ENCODE data around the gene IQSEC1.

IQSEC1 gene

DNA sequence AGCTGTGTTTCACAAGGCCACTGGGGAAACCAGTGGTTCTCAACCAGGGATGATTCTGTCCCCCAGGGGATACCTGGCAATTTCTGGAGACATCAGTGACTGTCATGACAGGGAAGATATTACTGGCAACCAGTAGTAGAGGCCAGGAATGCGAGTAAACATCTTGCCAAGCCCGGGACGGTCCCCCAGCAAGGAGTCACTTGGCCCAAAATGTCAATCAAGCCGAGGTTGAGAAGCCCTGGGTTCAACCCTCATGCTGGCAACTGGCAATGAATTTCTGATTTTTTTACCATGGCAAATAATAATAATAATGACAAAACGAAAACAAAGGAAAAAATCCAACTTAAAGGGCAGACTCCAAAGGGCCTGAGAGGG lies 166.3 kb downstream of the IQSEC1 start:
- Mint-ChIP-seq H3K36me3 (no peaks in the 10 kb centered on the region), H3K27ac (no peak overlapping the region), H3K27me3 (no peaks in the 10 kb centered on the region), H3K4me1 (ENCODE audit: low read depth) (no peaks in the 10 kb centered on the region), H3K4me3 (no peak overlapping the region), H3K9me3 (ENCODE audit: low read depth) (no peaks in the 10 kb centered on the region)

DNA sequence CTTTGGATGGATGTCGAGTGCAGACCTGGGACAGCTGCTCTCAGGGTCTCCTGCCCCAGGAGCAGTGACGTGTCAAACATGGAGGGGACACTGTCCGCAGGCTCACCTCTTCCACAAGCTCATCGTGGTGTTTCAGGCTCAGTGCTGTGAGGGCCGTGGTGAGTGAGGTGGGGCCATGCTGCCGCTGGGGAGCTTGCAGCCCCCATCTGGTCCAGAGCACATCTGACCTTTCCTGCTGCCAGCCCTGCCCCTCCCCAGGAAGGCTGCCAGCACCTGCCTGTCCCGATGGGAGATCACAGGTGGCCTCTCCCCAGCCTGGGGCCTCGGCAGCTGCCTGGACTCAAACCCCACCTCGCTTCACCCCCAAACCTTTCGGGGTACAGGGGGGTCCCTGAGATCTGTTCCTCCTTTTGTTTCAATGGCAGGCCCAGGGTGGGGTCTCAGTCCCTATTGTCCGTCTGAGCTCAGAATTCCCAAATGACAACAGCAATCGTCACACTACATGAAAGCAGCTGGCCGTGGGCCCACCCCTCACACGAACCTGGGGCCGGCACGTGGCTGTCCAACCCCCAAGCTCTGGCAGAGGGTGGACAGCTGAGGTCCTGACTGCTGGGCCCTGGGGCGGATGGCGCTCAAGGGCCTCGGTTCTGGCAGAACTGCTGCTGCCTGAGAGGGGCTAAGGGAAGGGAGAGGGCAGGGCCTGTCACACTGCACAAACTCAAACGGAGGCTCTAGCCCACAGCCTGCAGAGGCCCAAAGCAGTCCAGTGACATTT lies 166.9 kb downstream of the IQSEC1 start:
- H3K9me3 Mint-ChIP-seq (ENCODE audit: low read depth), result no peaks in the 10 kb centered on the region
- H3K36me3 Mint-ChIP-seq, result no peaks in the 10 kb centered on the region

DNA sequence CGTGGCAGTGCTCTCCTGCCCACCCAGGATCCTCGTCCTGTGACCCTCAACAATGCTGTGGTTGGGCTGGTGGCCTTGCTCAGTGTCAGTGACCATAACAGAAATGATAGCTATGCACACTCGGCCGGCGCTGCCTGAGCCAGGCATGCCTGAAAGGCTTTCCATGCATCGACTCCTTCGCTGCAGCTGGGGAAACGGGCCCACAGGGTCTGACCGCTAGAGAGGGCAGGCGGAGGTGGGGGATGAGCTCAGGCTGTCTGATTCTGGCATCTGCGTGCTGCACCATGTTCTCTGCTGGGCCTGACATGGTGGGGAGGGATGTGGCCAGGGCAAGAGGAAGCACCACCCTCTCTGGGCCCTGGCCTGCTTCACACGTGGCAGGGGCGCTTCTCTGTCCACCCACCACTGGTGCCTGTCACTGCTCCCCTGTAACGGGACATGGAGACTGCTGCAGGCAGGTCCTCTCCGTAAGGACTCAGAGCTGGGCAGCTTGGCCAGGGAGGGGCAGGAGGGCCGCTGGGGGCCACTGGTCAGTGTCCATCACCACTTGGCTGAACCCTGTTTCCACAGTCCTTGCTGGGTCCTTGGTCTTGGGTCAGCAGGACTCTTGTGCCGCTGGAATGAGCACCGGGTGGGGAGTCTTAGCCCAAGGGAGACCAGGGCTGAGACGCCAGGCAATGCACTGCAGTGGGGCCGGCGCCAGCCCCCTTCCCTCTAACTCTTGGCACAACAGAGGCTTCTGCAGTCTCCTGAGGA lies 167.7 kb downstream of the IQSEC1 start:
- H3K27me3 Mint-ChIP-seq, result no peaks in the 10 kb centered on the region
- H3K36me3 Mint-ChIP-seq, result no peaks in the 10 kb centered on the region
- H3K4me3 Mint-ChIP-seq, result no peak overlapping the region
- H3K27ac Mint-ChIP-seq, result no peak overlapping the region
- H3K4me1 Mint-ChIP-seq (ENCODE audit: low read depth), result no peaks in the 10 kb centered on the region
- H3K9me3 Mint-ChIP-seq (ENCODE audit: low read depth), result no peaks in the 10 kb centered on the region

More for the DNA sequence above, 166.9 kb downstream of the IQSEC1 start:
- Mint-ChIP-seq H3K27ac (no peak overlapping the region), H3K27me3 (no peaks in the 10 kb centered on the region), H3K4me1 (ENCODE audit: low read depth) (no peaks in the 10 kb centered on the region), H3K4me3 (no peak overlapping the region)

DNA sequence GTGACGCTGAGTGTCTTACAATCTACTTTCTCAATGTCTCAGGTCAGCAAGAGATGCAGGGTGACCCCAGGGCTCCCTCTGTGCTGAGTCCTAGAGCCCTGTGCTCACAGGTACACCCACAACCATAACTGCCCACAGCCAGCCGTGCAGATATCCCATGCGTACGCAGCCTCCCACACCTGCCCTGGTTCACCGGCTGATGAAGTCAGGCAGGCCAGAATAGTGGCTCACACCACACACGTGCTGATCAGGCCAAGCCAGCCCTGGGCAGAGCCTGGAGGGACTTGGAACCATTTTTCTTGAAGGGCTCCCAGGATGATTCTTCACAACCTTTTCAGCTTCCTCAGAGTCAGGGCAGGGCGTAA lies 168.3 kb downstream of the IQSEC1 start:
- Mint-ChIP-seq H3K27me3 (no peaks in the 10 kb centered on the region), H3K4me3 (no peak overlapping the region), H3K27ac (no peak overlapping the region), H3K9me3 (ENCODE audit: low read depth) (no peaks in the 10 kb centered on the region), H3K36me3 (no peaks in the 10 kb centered on the region), H3K4me1 (ENCODE audit: low read depth) (no peaks in the 10 kb centered on the region)

DNA sequence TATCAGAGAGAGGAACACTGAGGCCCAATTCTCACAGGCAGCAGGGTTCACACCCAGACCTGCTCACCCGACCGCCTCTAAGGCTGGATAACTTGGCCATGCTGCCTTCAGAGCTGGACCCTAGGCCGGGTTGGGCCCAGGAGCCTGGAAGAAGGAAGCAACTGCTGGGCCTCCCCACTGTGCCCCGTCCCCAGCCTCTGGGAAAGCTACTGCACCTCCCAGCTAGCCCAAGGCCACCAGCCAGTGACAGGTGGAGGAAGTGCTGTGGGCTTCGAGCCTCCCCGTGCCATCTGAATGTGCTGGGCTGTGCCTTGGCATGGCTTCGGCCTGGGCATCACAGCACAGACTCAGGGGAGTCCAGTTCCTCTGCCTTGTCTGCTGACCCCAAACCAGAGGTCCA lies 169.3 kb downstream of the IQSEC1 start:
- no peaks in the 10 kb centered on the region for H3K27me3 Mint-ChIP-seq
- no peaks in the 10 kb centered on the region for H3K4me1 Mint-ChIP-seq (ENCODE audit: low read depth)
- H3K4me3 Mint-ChIP-seq, result no peak overlapping the region
- H3K9me3 Mint-ChIP-seq (ENCODE audit: low read depth), result no peaks in the 10 kb centered on the region
- no peak overlapping the region for H3K27ac Mint-ChIP-seq
- H3K36me3 Mint-ChIP-seq, result no peaks in the 10 kb centered on the region

DNA sequence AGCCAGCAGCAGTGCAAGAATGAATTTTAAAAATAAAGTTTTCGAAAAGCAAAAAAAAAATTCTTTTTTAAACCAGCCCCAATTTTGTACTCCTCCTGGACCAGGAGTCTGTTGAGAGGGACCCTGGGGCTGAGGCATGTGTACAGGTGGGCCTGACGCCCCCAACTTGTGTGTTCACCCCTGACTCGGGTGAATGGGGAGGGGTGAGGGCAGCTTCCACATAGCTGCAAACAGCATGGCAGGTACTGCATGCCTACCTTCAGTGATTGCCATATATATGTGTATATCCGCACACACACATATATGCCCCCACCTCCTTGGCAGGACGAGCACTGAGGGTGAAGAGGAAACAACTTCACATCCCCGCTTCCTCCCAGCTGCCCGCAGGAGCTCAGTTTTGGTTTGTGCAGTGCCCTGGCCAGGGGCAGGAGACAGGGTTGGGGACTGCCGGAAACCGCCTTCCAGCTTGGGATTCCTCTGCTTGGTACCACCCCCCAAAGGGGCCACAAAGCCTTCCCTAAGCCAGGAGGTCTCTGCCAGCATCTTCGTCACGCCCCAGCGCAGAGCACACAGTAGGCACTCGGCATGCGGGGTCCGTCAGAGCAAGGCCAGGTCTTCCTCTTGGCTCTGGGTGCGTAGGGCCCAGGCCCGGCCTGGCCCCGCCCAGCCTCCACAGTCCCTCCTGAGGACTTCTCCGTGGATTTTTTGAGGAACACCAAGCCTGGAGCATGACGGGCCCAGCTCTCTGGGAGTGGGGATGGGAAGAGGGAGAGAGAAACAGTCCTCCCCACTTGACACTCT lies 170.0 kb downstream of the IQSEC1 start:
- no peaks in the 10 kb centered on the region for H3K9me3 Mint-ChIP-seq (ENCODE audit: low read depth)
- no peaks in the 10 kb centered on the region for H3K27me3 Mint-ChIP-seq
- no peak overlapping the region for H3K4me3 Mint-ChIP-seq
- no peaks in the 10 kb centered on the region for H3K4me1 Mint-ChIP-seq (ENCODE audit: low read depth)
- H3K27ac Mint-ChIP-seq, result no peak overlapping the region
- no peaks in the 10 kb centered on the region for H3K36me3 Mint-ChIP-seq

DNA sequence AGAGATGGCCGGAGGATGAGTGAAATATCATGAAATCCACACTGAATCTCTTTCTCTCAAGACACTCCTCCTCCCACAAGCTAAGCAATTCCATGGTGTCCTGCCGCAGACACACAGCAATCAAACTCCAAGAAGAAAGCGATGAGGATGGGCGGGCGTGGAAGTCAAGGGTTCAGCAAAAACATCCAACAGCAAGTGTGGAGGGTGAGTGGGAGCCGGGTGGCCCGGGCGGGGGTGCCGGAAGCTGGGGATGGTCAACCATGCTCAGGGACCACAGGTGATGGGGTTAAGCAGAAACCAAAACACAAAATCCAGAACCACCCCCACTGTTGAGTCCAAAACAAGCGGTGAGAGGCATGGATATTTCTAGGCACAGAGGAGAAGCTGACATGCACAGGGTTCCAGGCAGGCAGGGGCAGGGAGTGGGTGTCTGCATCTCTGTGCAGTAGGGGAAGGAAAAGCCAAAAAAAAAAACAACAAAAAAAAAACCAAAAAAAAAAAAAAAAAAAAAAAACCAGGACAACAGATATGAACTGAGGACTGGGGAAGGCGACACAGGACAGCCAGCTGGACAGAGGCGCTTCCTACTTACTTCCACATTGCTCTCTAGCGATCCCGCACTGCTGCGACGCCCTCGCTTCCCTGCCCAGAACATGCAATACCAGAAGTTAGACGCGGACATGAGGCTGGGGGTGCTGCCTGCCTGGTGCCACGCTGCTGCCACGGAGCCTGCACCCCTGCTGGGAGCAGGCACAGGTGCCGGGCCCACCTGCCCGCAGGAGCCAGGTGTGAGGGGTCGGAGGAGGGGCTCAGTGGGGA lies 170.8 kb downstream of the IQSEC1 start:
- H3K4me1 Mint-ChIP-seq (ENCODE audit: low read depth), result no peaks in the 10 kb centered on the region
- H3K9me3 Mint-ChIP-seq (ENCODE audit: low read depth), result no peaks in the 10 kb centered on the region
- H3K36me3 Mint-ChIP-seq, result no peaks in the 10 kb centered on the region
- H3K27me3 Mint-ChIP-seq, result no peaks in the 10 kb centered on the region
- H3K27ac Mint-ChIP-seq, result no peak overlapping the region
- H3K4me3 Mint-ChIP-seq, result no peak overlapping the region

DNA sequence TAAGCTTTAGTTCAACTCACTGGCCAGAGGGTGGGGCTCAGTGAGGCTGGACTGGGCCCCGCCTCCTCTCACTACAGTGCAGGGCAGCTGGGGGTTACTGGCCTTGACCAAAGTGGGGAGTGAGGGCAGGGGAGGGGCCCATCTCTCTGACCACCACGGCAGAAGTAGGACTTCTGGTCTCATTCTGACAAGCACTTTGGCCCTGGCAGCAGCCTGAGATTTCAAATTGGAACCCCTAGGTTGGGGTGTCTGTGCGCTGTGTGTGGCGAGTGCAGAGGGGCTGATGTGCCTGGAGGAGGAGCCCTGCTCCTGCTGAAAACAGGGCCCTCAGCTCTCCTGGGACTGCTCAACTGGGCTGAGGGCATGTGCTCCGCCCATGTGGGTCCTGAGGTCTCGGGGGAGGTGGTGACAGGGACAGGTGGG lies 171.6 kb downstream of the IQSEC1 start:
- no peaks in the 10 kb centered on the region for H3K9me3 Mint-ChIP-seq (ENCODE audit: low read depth)
- no peaks in the 10 kb centered on the region for H3K27me3 Mint-ChIP-seq
- H3K4me3 Mint-ChIP-seq, result no peak overlapping the region
- no peaks in the 10 kb centered on the region for H3K4me1 Mint-ChIP-seq (ENCODE audit: low read depth)
- H3K27ac Mint-ChIP-seq, result peak overlapping the region; percentile 41
- H3K36me3 Mint-ChIP-seq, result no peaks in the 10 kb centered on the region

DNA sequence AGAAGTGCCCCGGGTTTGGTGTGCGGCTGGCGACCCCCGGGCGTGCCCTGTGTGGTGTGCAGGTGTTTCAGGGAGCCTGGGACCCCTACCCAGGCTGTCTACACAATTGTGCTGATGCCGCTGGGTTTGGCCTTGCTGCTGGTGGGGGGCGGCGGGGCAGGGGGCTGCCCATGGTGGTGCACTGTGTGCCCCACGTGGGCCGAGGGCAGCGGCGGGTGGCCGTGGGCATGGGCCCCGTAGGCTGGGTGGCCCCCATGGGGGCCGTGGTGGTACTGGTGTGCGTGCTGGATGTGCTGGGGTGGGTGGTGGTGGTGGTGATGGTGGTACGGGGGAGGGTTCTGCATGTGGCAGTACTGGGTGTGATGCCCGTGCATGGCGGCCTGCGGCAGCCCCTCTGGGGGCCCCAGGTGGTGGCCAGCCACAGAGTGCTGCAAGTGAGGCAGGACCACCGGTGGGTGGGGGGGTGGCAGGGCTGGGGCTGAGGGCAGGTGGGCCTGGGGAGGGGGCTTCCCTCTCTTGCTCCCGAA lies 172.3 kb downstream of the IQSEC1 start:
- no peaks in the 10 kb centered on the region for H3K36me3 Mint-ChIP-seq
- H3K9me3 Mint-ChIP-seq (ENCODE audit: low read depth), result no peaks in the 10 kb centered on the region
- no peaks in the 10 kb centered on the region for H3K27me3 Mint-ChIP-seq
- no peak overlapping the region for H3K27ac Mint-ChIP-seq
- H3K4me3 Mint-ChIP-seq, result no peak overlapping the region
- H3K4me1 Mint-ChIP-seq (ENCODE audit: low read depth), result no peaks in the 10 kb centered on the region

DNA sequence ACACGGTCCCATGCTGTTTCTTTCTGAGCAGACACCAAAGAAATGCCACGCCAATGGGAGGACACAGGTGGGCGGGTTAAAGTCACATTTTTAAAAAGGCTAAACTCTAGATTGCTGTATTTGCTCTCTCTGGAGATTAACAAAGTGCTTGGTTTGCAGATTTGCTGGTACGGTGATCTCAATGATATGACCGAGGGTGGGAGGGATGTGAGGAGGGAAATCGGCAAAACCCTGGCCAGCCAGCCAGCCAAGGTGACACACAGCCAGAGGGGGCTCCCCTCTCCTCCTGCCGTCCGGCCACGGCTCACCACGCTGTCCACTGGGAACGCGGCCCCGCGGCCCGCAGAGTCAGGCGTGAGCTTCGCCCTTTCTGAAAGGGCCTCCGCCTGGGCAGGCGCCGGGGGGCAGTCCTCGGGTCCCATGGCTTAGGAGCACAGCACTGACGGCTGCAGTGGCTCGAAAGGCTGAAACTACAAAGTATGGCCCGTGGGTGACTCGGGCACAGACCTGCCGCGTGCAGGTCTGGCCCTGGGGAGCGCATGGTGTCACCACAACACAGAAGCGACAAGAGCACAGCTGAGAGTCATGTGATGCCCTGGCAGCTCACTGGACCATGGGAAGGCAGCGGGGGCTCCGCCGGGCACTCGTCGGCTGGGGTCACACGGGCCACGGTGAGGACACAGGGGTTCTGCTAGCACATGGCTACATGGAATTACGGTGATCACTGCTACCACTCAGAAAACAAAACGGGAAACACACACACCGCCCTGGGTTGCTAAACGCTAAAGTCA lies 174.1 kb downstream of the IQSEC1 start:
- H3K36me3 Mint-ChIP-seq, result no peaks in the 10 kb centered on the region
- peaks cover 4% of the 10 kb centered on the region for H3K4me1 Mint-ChIP-seq (ENCODE audit: low read depth)
- no peak overlapping the region for H3K4me3 Mint-ChIP-seq
- H3K27me3 Mint-ChIP-seq, result no peaks in the 10 kb centered on the region
- H3K9me3 Mint-ChIP-seq (ENCODE audit: low read depth), result no peaks in the 10 kb centered on the region
- no peak overlapping the region for H3K27ac Mint-ChIP-seq

DNA sequence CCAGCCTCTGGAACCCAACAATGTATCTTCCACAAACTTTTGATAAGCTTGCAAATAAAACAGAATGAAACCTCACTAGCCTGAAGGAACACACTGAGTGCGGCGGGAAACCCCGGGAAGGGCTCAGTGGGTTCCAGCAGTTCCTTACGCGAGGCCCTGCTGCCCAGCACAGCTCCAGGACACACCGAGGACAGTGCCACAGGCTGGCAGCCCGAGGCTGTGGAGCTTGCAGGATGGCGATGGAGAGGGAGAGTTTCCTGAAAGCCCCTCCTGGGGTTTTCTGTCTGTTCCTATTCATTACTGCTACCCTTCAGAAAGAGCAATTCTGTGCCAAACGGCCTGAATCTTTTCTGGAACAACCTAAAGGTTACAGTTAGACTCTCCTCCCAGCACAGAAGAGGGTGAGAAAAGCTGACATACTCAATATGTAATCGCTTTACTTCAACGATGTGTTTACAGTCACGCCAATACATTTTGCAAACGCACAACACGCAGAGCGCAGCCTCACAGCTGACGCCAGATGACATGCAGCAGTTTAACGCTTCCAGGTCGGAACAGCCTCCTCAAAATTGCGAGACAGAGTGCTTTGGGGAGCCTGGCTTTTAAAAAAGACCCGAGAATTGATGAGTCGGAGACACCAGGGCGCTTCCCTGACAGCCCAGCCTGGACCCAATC lies 174.8 kb downstream of the IQSEC1 start:
- H3K4me3 Mint-ChIP-seq, result no peak overlapping the region
- peaks cover 4% of the 10 kb centered on the region for H3K4me1 Mint-ChIP-seq (ENCODE audit: low read depth)
- H3K36me3 Mint-ChIP-seq, result no peaks in the 10 kb centered on the region
- no peaks in the 10 kb centered on the region for H3K9me3 Mint-ChIP-seq (ENCODE audit: low read depth)
- no peaks in the 10 kb centered on the region for H3K27me3 Mint-ChIP-seq
- H3K27ac Mint-ChIP-seq, result no peak overlapping the region

DNA sequence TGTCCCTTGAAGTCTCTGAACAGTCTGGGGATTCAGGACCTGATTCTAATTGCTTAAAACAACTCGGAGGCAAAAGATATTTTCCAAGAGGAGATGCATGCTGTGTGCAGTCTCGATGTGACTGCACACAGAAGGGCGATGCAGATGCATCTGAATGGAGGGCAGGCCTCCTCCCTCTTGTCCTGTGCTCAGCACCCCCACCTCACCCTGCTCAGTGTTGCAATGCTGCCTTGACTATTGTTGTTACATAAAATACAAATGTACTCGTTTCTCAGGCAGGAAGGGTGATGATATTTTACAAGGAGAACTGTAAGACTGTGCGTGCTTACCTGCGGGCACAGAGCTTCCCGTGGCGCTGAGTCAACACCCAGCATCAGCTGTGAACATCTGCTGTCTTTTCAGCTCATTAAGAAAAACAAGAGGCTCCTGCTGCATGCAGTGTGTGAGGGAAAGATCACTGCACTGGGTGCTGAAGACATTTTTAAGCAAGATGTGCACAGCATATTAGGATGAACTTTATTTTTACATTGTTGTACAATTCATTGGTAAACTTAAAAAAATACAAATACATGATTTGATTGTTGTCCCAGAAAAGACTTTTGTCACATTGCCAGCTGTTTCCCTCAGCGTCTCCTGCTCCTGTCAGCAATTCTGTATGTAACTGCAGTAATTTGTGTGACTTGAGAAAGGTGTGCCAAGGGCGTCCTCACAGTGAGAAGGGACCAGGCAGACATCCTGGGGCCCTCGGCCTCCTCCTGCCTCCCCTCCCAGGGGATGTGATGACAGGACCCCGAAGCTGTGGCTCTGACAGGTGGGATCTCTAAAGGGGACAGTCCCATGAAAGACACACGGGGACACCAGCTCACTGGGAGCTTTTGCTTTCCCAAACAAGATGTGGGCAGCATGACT lies 175.6 kb downstream of the IQSEC1 start:
- no peaks in the 10 kb centered on the region for H3K27me3 Mint-ChIP-seq
- peak overlapping the region; percentile 18 for H3K27ac Mint-ChIP-seq
- no peaks in the 10 kb centered on the region for H3K9me3 Mint-ChIP-seq (ENCODE audit: low read depth)
- H3K4me3 Mint-ChIP-seq, result no peak overlapping the region
- H3K36me3 Mint-ChIP-seq, result no peaks in the 10 kb centered on the region
- peaks cover 6% of the 10 kb centered on the region for H3K4me1 Mint-ChIP-seq (ENCODE audit: low read depth)

Measured in activated naive CD8-positive, alpha-beta T cell (primary cell).